Upper lobe of left lung (tissue), 6 donors: ENCODE results near the gene STX4. TPM values are rescaled to one million over a fixed set of nuclear protein-coding genes. Genes with fewer than 3 reads are reported as not detected.

Experiments used
- ATAC-seq, 2 donors: fragments of 200-7000 bp; cut with Tn5 transposase; one replicate each; pipeline ENCODE4 v1.9.1; 2022; ENCODE audit warnings: mild to moderate bottlenecking in 2 of 2, moderate library complexity in 2 of 2; ENCODE audit not compliant: low FRiP score in 2 of 2
- DNase-seq, 2 donors: peaks; one replicate each; pipeline ENCODE4 v3.0.0-alpha.2; 2019 to 2020
- H3K27ac ChIP-seq, 4 donors: fragments of 200-600 bp; sonication (generic); one replicate each; pipeline ENCODE4 v1.5.1; 2016 to 2019
- H3K27me3 ChIP-seq, 4 donors: fragments of 200-600 bp; sonication (generic); one replicate each; pipeline ENCODE4 v1.5.1; 2017 to 2019
- H3K36me3 ChIP-seq, 4 donors: fragments of 200-600 bp; sonication (generic); one replicate each; pipeline ENCODE4 v1.5.1; 2016 to 2019
- H3K4me1 ChIP-seq, 4 donors: fragments of 200-600 bp; sonication (generic); one replicate each; pipeline ENCODE4 v1.5.1; 2018 to 2019
- H3K4me3 ChIP-seq, 4 donors: fragments of 200-600 bp; sonication (generic); one replicate each; pipeline ENCODE4 v1.5.1; 2017 to 2019; ENCODE audit warnings: mild to moderate bottlenecking in 2 of 4, moderate library complexity in 1 of 4
- H3K9me3 ChIP-seq, 4 donors: fragments of 200-600 bp; sonication (generic); one replicate each; pipeline ENCODE4 v1.5.1; 2018 to 2019
- CTCF ChIP-seq, 6 experiments: fragments of 450-650 bp in 4 of 6; fragments of 200-600 bp in 2 of 6; sonication (generic) in 2 of 6; IDR thresholded peaks; one replicate each; pipeline ENCODE4 v1.5.1; 2016 to 2019; ENCODE audit warnings: antibody characterized with exemption in 6 of 6
- EP300 ChIP-seq, 4 donors: sonication (generic); formaldehyde crosslinking; IDR thresholded peaks; one replicate each; pipeline ENCODE4 v1.5.1; 2017; ENCODE audit warnings: antibody characterized with exemption in 4 of 4, control low read depth in 2 of 4
- POLR2A ChIP-seq, 4 donors: fragments of 450-650 bp; IDR thresholded peaks; one replicate each; pipeline ENCODE4 v1.5.1; 2016 to 2017; ENCODE audit warnings: antibody characterized with exemption in 4 of 4, mild to moderate bottlenecking in 2 of 4
- POLR2AphosphoS5 ChIP-seq, 2 donors: sonication (generic); formaldehyde crosslinking; IDR thresholded peaks; one replicate each; pipeline ENCODE4 v1.5.1; 2017; ENCODE audit warnings: antibody characterized with exemption in 2 of 2
- WGBS, 2 donors: methylation state at CpG; one replicate each; pipeline ENCODE4 v1.1.5; 2017 to 2018; 5-methylcytosine and 5-hydroxymethylcytosine counted together
- total RNA-seq, 6 donors: library from RNA; depleted of rRNA in 4 of 6; stranded (reverse); fragments of >200 nt in 4 of 6; gene quantifications; one replicate each; pipeline versions ENCODE4 v1.1.0 to v1.2.1, GENCODE V29; 2016 to 2021
- donor health status: DM: no; HTN: no; CAD: no; lungs with moderate emphysema.
- donor health status: DM: no; HTN: yes; CAD: no; lungs with severe emphysema.

STX4 gene
- total RNA-seq, 6 donors from 2014 or later: 44.8 to 168 (median 96.3) TPM

DNA sequence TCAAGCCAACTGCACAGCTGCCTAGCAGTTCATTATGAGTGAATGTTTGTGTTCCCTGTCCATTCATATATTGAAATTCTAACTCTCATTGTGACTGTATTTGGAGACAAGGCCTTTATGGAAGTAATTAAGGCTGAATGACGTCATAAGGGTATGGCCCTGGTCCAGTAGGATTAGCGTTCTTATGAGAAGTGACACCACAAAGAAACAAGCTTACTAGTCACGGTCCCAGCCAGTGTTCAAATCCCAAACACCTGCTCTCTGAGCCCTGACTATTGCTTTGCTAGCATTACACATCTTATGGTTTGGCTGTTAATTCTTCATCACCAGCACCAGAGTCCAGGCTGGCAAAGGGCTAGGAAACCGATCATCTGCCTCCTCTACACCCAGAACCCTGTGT, 38.5 kb downstream of the STX4 start:
- Histone ChIP-seq H3K9me3 (no peaks in the 10 kb centered on the region), H3K4me1 (peaks cover 20 to 35% (median 22%) of the 10 kb centered on the region in 4 donors), H3K4me3 (peak overlapping the region in 2 of 4 donors; percentile 93 to 97), H3K27ac (peak overlapping the region in 1 of 4 donors; percentile 97), H3K36me3 (peaks cover 5 to 9% (median 8%) of the 10 kb centered on the region in 4 donors), H3K27me3 (no peaks in the 10 kb centered on the region)
- TF ChIP-seq CTCF (IDR thresholded peaks at IDR 0.05) (no peak), EP300 (IDR thresholded peaks at IDR 0.05) (no peak), POLR2AphosphoS5 (IDR thresholded peaks at IDR 0.05) (no peak)
- WGBS, 2 donors: 40 to 64% methylated on average over 4 of the region's 4 CpGs
- no peak for ATAC-seq
- DNase-seq: no peak

GRCh38 chr16:31072540-31073141, 39.3 kb downstream of the STX4 start:
- Histone ChIP-seq H3K4me1 (peaks cover 20 to 35% (median 22%) of the 10 kb centered on the region in 4 donors), H3K27me3 (no peaks in the 10 kb centered on the region), H3K9me3 (no peaks in the 10 kb centered on the region), H3K27ac (peak overlapping the region; percentile 89 to 97 (median 95)), H3K36me3 (peaks cover 13 to 17% (median 16%) of the 10 kb centered on the region in 4 donors), H3K4me3 (peak overlapping the region; percentile 79 to 97 (median 90))
- DNase-seq (no peak), ATAC-seq (no peak)
- 2 to 4% methylated on average over 20 to 27 of the region's 27 CpGs for WGBS, 2 donors
- no peak for TF ChIP-seq EP300 (IDR thresholded peaks at IDR 0.05)
- TF ChIP-seq POLR2AphosphoS5 (IDR thresholded peaks at IDR 0.05): no peak
- TF ChIP-seq CTCF (IDR thresholded peaks at IDR 0.05): no peak
- no peak for TF ChIP-seq POLR2A (IDR thresholded peaks at IDR 0.05)

DNA sequence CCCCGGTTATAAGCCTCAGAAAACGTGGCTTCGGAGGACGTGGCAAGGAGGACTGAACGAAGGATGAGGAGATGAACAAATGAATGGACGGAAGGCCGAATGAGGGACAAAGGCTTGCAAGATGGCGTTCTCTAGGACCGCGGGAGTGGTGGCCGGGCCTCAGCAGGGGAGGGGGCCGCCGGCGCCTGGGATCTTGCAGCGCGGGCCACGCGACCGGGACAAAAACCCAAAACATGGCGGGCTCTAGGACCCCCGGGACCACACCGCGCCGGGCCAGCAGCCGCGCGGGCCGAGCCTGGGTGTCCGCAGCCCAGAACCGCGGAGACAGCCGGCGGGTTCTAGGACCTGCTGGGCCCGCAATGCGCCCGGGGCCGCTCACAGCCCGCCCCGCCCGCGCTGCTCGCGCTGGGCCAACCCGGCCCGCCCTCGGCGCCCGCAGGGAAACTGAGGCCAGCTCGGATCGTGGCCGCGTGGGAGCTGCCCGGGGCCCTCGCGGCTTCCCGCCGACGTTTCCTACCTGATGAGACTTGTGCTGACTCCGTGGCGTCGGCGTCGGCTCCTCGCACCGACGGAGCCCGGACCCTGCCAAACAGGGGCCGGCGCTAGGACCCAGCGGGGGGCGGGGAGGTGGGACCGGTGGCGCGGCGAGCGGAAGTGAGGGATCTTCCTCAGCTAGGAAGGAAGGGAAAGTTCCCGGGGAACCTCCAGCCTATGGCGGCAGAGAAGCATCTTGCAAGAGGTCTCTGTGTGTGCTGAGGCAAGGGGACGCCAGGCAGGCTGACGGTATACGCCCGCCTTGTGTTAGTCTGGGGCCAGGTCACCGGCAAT, 40.0 kb downstream of the STX4 start:
- WGBS, 2 donors: 0 to 1% methylated on average over 25 to 27 of the region's 83 CpGs
- Histone ChIP-seq H3K27ac (peak overlapping the region; percentile 89 to 97 (median 95)), H3K4me3 (peak overlapping the region; percentile 79 to 97 (median 90)), H3K9me3 (no peaks in the 10 kb centered on the region), H3K27me3 (no peaks in the 10 kb centered on the region), H3K36me3 (peaks cover 19 to 24% (median 23%) of the 10 kb centered on the region in 4 donors), H3K4me1 (peaks cover 20 to 35% (median 22%) of the 10 kb centered on the region in 4 donors)
- peak; percentile 91 to 97 for DNase-seq
- TF ChIP-seq POLR2AphosphoS5 (IDR thresholded peaks at IDR 0.05) (peak; percentile 63 to 64), POLR2A (IDR thresholded peaks at IDR 0.05) (peak in 2 of 4 donors; percentile 20 to 37), CTCF (IDR thresholded peaks at IDR 0.05) (peak in 1 of 6 experiments; percentile 11), EP300 (IDR thresholded peaks at IDR 0.05) (peak in 1 of 4 donors; percentile 49)
- ATAC-seq: peak; percentile 93 to 95

- ATAC-seq: peak; percentile 95 to 98
- Histone ChIP-seq H3K9me3 (no peaks in the 10 kb centered on the region), H3K36me3 (peaks cover 24 to 33% (median 31%) of the 10 kb centered on the region in 4 donors), H3K27ac (peak within 1 kb of the TSS; percentile 89 to 97 (median 95)), H3K4me3 (peak within 1 kb of the TSS; percentile 86 to 97 (median 92)), H3K27me3 (no peaks in the 10 kb centered on the region), H3K4me1 (peaks cover 20 to 42% (median 22%) of the 10 kb centered on the region in 4 donors)
- peak; percentile 92 to 100 for DNase-seq
- WGBS, 2 donors: 0 to 1% methylated on average over 38 to 48 of the region's 48 CpGs
- TF ChIP-seq POLR2A (IDR thresholded peaks at IDR 0.05) (peak; percentile 48 to 83 (median 74)), CTCF (IDR thresholded peaks at IDR 0.05) (peak in 2 of 6 experiments; percentile 2 to 7), EP300 (IDR thresholded peaks at IDR 0.05) (peak in 2 of 4 donors; percentile 72 to 75), POLR2AphosphoS5 (IDR thresholded peaks at IDR 0.05) (peak; percentile 92 to 94)
Observed at GRCh38 chr16:31073970-31074813, 40.8 kb downstream of the STX4 start, which contains the start of the genes ZNF646 and ZNF668. Gene ZNF646, plus strand, starts transcription at chr16:31074422. Its CDS starts 1,903 bp downstream, at chr16:31076325. Gene ZNF668, minus strand, starts transcription at chr16:31074240. Its CDS starts 9,781 bp downstream, at chr16:31064459.
